Trophoblast cell (in vitro differentiated cells and primary cell): Measurements from ENCODE around the gene PARD3B.

Experiments
- DNase-seq, 2 donors: peaks; one replicate each; pipeline ENCODE4 v3.0.0-alpha.2; 2016
- H2AFZ ChIP-seq: 2 replicates; pipeline ENCODE4 v1.6.1; 2013; ENCODE audit warnings: low read length, moderate library complexity, mild to moderate bottlenecking; ENCODE audit not compliant: insufficient read depth, poor library complexity
- H2AK5ac ChIP-seq: 2 replicates; pipeline ENCODE4 v1.6.1; 2013; ENCODE audit warnings: mild to moderate bottlenecking, low read length
- H2BK120ac ChIP-seq: 2 replicates; pipeline ENCODE4 v1.6.1; 2013; ENCODE audit warnings: low read length, mild to moderate bottlenecking, moderate library complexity; ENCODE audit not compliant: insufficient read depth, poor library complexity
- H2BK12ac ChIP-seq: 2 replicates; pipeline ENCODE4 v1.6.1; 2013; ENCODE audit warnings: mild to moderate bottlenecking, low read length, moderate library complexity
- H2BK5ac ChIP-seq: 2 replicates; pipeline ENCODE4 v1.6.1; 2013; ENCODE audit warnings: low read length, low read depth, moderate library complexity, mild to moderate bottlenecking; ENCODE audit not compliant: poor library complexity
- H3K14ac ChIP-seq: 2 replicates; pipeline ENCODE4 v1.6.1; 2013; ENCODE audit warnings: mild to moderate bottlenecking, low read length
- H3K18ac ChIP-seq: 2 replicates; pipeline ENCODE4 v1.6.1; 2013; ENCODE audit warnings: mild to moderate bottlenecking, low read length
- H3K23ac ChIP-seq: 2 replicates; pipeline ENCODE4 v1.6.1; 2013; ENCODE audit warnings: low read length
- H3K27ac ChIP-seq: 2 replicates; pipeline ENCODE4 v1.5.1; 2013; ENCODE audit warnings: low read depth, mild to moderate bottlenecking, inconsistent platforms, low read length, moderate library complexity
- H3K27me3 ChIP-seq: 2 replicates; pipeline ENCODE4 v1.6.1; 2013; ENCODE audit warnings: inconsistent platforms, mild to moderate bottlenecking, low read length, moderate library complexity; ENCODE audit not compliant: insufficient read depth
- H3K36me3 ChIP-seq, 2 experiments: 1 replicate in 1 of 2; 2 replicates in 1 of 2; pipeline ENCODE4 v1.6.1; 2013; ENCODE audit warnings: low read length in 2 of 2, mild to moderate bottlenecking in 2 of 2, moderate library complexity in 1 of 2; ENCODE audit not compliant: insufficient read depth in 2 of 2, control insufficient read depth in 1 of 2
- H3K4ac ChIP-seq: 2 replicates; pipeline ENCODE4 v1.6.1; 2013; ENCODE audit warnings: low read depth, mild to moderate bottlenecking, low read length, moderate library complexity
- H3K4me1 ChIP-seq, 2 experiments: 1 replicate in 1 of 2; 2 replicates in 1 of 2; pipeline ENCODE4 v1.6.1; 2013; ENCODE audit warnings: low read length in 2 of 2, mild to moderate bottlenecking in 2 of 2, moderate library complexity in 1 of 2; ENCODE audit not compliant: insufficient read depth in 2 of 2, control insufficient read depth in 1 of 2
- H3K4me2 ChIP-seq: 2 replicates; pipeline ENCODE4 v1.6.1; 2013; ENCODE audit warnings: inconsistent platforms, mild to moderate bottlenecking, low read length, moderate library complexity
- H3K4me3 ChIP-seq: 2 replicates; pipeline ENCODE4 v1.5.1; 2013; ENCODE audit warnings: mild to moderate bottlenecking, low read depth, low read length, inconsistent platforms
- H3K79me1 ChIP-seq: one replicate; pipeline ENCODE4 v1.6.1; 2013; ENCODE audit warnings: low read length
- H3K79me2 ChIP-seq: 2 replicates; pipeline ENCODE4 v1.6.1; 2013; ENCODE audit warnings: low read length, mild to moderate bottlenecking; ENCODE audit not compliant: control insufficient read depth, insufficient read depth, poor library complexity
- H3K9ac ChIP-seq: 2 replicates; pipeline ENCODE4 v1.6.1; 2013; ENCODE audit warnings: mild to moderate bottlenecking, low read length
- H3K9me3 ChIP-seq: 2 replicates; pipeline ENCODE4 v1.6.1; 2013; ENCODE audit warnings: low read depth, mild to moderate bottlenecking, control low read depth, inconsistent platforms, low read length; ENCODE audit not compliant: insufficient read depth
- H4K12ac ChIP-seq: 2 replicates; pipeline ENCODE4 v1.6.1; 2013; ENCODE audit warnings: low read depth, mild to moderate bottlenecking, low read length, moderate library complexity
- H4K8ac ChIP-seq: 2 replicates; pipeline ENCODE4 v1.6.1; 2013; ENCODE audit warnings: low read depth, mild to moderate bottlenecking, low read length, moderate library complexity
- H4K91ac ChIP-seq: one replicate; pipeline ENCODE4 v1.6.1; 2013; ENCODE audit warnings: low read depth, mild to moderate bottlenecking, low read length, moderate library complexity
- WGBS: extraction: QIAGEN DNeasy Blood & Tissue Kit; methylation state at CpG from one replicate; pipeline ENCODE4 v1.1.7; 2013; ENCODE audit warnings: missing lambda C conversion rate; ENCODE audit not compliant: insufficient read length, insufficient coverage; ENCODE audit errors: extremely low coverage; 5-methylcytosine and 5-hydroxymethylcytosine counted together

PARD3B gene

DNA sequence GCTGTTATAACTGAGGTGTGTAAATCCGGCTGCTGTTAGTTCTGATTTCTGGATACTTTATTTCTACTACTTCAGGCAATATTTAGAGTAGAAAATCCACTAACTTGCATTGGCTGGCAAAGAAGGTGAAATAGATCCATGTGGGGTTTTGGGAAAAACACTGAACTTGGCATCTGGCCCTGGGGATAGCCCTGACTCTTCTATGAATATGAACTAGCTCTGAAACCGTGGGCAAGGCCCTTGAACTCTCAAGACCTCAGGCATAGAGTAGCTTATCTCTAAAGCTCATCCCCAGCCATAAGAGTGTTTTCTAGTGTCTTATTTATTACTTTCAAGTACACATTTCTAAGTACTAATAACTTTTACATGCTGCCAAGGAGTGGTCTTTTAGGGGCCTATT is 25.8 kb downstream of the PARD3B start:
- no peak overlapping the region for H2BK120ac ChIP-seq

GRCh38 chr2:204571911-204572310 is 26.6 kb downstream of the PARD3B start:
- no peaks in the 10 kb centered on the region for H3K9me3 ChIP-seq
- no peak overlapping the region for H2AFZ ChIP-seq
- H3K23ac ChIP-seq: no peak overlapping the region
- no peak overlapping the region for H3K14ac ChIP-seq
- no peak overlapping the region for H2BK120ac ChIP-seq
- DNase-seq: no peak
- no peak overlapping the region for H2BK5ac ChIP-seq
- H3K4ac ChIP-seq: no peak overlapping the region
- H3K79me2 ChIP-seq: no peaks in the 10 kb centered on the region
- no peak overlapping the region for H3K27ac ChIP-seq
- H3K36me3 ChIP-seq: no peaks in the 10 kb centered on the region
- no peak overlapping the region for H4K12ac ChIP-seq
- no peak overlapping the region for H3K18ac ChIP-seq
- H3K9ac ChIP-seq: no peak overlapping the region
- H4K91ac ChIP-seq: no peak overlapping the region
- H2BK12ac ChIP-seq: no peak overlapping the region
- H2AK5ac ChIP-seq: no peak overlapping the region
- H4K8ac ChIP-seq: no peak overlapping the region
- no peak overlapping the region for H3K4me3 ChIP-seq
- WGBS: no CpG with 5 or more reads among the region's 2 CpGs
- H3K4me2 ChIP-seq: no peak overlapping the region
- no peaks in the 10 kb centered on the region for H3K27me3 ChIP-seq
- H3K4me1 ChIP-seq: no peaks in the 10 kb centered on the region
- H3K79me1 ChIP-seq: no peaks in the 10 kb centered on the region

More for the DNA sequence above, 25.8 kb downstream of the PARD3B start:
- H3K4me2 ChIP-seq: no peak overlapping the region
- H2BK5ac ChIP-seq: no peak overlapping the region
- no peak overlapping the region for H4K8ac ChIP-seq
- no peak overlapping the region for H3K14ac ChIP-seq
- no peak overlapping the region for H3K23ac ChIP-seq
- no peak overlapping the region for H3K18ac ChIP-seq
- no peaks in the 10 kb centered on the region for H3K79me2 ChIP-seq
- no peaks in the 10 kb centered on the region for H3K9me3 ChIP-seq
- no peak for DNase-seq
- H3K79me1 ChIP-seq: no peaks in the 10 kb centered on the region
- H3K27me3 ChIP-seq: no peaks in the 10 kb centered on the region
- no peak overlapping the region for H2AK5ac ChIP-seq
- no peak overlapping the region for H3K4ac ChIP-seq
- no peaks in the 10 kb centered on the region for H3K4me1 ChIP-seq
- no peak overlapping the region for H3K4me3 ChIP-seq
- H3K9ac ChIP-seq: no peak overlapping the region
- no peak overlapping the region for H2BK12ac ChIP-seq
- H4K12ac ChIP-seq: no peak overlapping the region
- no peaks in the 10 kb centered on the region for H3K36me3 ChIP-seq
- H3K27ac ChIP-seq: no peak overlapping the region
- H2AFZ ChIP-seq: no peak overlapping the region
- no peak overlapping the region for H4K91ac ChIP-seq
- no CpG with 5 or more reads among the region's 2 CpGs for WGBS

DNA sequence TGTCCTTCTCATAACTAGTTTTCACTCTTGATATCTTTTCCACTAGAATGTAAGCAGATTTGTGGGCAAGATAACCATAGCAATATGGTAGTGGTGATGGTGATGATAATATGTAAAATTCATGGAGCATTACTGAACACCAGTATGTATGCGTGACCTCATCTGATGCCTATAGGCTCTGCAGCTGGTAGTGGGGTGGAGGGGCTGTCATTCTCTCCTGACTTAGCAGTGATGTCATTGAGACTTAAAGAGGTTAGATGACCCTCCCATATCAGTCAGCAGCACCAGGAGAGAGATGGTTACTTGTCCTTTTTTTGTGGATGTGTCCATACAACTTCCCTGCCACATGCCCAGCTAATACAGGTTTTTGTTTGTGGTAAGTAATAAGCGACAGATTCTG is 27.9 kb downstream of the PARD3B start:
- DNase-seq: no peak
- Histone ChIP-seq H3K4me2 (no peak overlapping the region), H2AFZ (no peak overlapping the region), H3K4ac (no peak overlapping the region), H4K91ac (no peak overlapping the region), H2BK5ac (no peak overlapping the region), H3K4me1 (no peaks in the 10 kb centered on the region), H3K9ac (no peak overlapping the region), H3K79me1 (no peaks in the 10 kb centered on the region), H3K18ac (no peak overlapping the region), H4K8ac (no peak overlapping the region), H2BK12ac (no peak overlapping the region), H3K9me3 (no peaks in the 10 kb centered on the region), H3K79me2 (no peaks in the 10 kb centered on the region), H2BK120ac (no peak overlapping the region), H3K4me3 (no peak overlapping the region), H3K27me3 (no peaks in the 10 kb centered on the region), H3K23ac (no peak overlapping the region), H3K14ac (no peak overlapping the region), H4K12ac (no peak overlapping the region), H3K27ac (no peak overlapping the region), H2AK5ac (no peak overlapping the region), H3K36me3 (no peaks in the 10 kb centered on the region)
- no CpG with 5 or more reads among the region's 2 CpGs for WGBS

GRCh38 chr2:204574486-204574885 is 29.2 kb downstream of the PARD3B start:
- Histone ChIP-seq H3K4me1 (no peaks in the 10 kb centered on the region), H3K4me2 (no peak overlapping the region), H3K4ac (no peak overlapping the region), H2BK12ac (no peak overlapping the region), H3K4me3 (no peak overlapping the region), H4K12ac (no peak overlapping the region), H4K91ac (no peak overlapping the region), H2BK120ac (no peak overlapping the region), H3K9ac (no peak overlapping the region), H3K14ac (no peak overlapping the region), H3K23ac (no peak overlapping the region), H4K8ac (no peak overlapping the region), H3K9me3 (no peaks in the 10 kb centered on the region), H3K79me1 (no peaks in the 10 kb centered on the region), H3K79me2 (no peaks in the 10 kb centered on the region), H2BK5ac (no peak overlapping the region), H3K36me3 (no peaks in the 10 kb centered on the region), H3K27ac (no peak overlapping the region), H3K18ac (no peak overlapping the region), H2AK5ac (no peak overlapping the region), H2AFZ (no peak overlapping the region), H3K27me3 (no peaks in the 10 kb centered on the region)
- WGBS: no CpG with 5 or more reads among the region's 4 CpGs
- DNase-seq: peak in 1 of 2 donors; percentile 44
